CD4-positive, alpha-beta T cell (primary cell): ENCODE data around the gene TMPRSS6. TPM values are rescaled to one million over a fixed set of nuclear protein-coding genes. Genes with fewer than 3 reads are reported as not detected.

Experiments
- ATAC-seq: fragments of 200-7000 bp; cut with Tn5 transposase; one replicate; pipeline ENCODE4 v1.10.0; 2022; ENCODE audit warnings: mild to moderate bottlenecking; ENCODE audit not compliant: poor library complexity
- CTCF ChIA-PET: fragments of 350-600 bp; sonication (Branson Sonifier 250); formaldehyde crosslinking; loops from one replicate; lab custom pipeline; 2021; ENCODE audit warnings: antibody characterized with exemption, inconsistent platforms; lab: Charles Lee
- POLR2A ChIA-PET: fragments of 350-600 bp; sonication (Branson Sonifier 250); formaldehyde crosslinking; loops from one replicate; lab custom pipeline; 2021; ENCODE audit warnings: antibody characterized with exemption, inconsistent platforms; lab: Charles Lee
- DNase-seq, 14 experiments: peaks; one replicate each; pipeline ENCODE4 v3.0.0-alpha.2; 2013 to 2020; ENCODE audit warnings: mixed read lengths in 2 of 14
- H3K27ac ChIP-seq, 2 donors: one replicate each; pipeline versions ENCODE4 v1.5.1 to v1.7.0; 2013; ENCODE audit warnings: low read length in 2 of 2, low read depth in 1 of 2, mild to moderate bottlenecking in 1 of 2
- H3K27me3 ChIP-seq, 2 experiments: 1 replicate in 1 of 2; 2 replicates in 1 of 2; pipeline versions ENCODE4 v1.6.1 to v1.7.0; 2013; ENCODE audit warnings: low read length in 2 of 2, control low read depth in 1 of 2, mild to moderate bottlenecking in 1 of 2, moderate library complexity in 1 of 2; ENCODE audit not compliant: insufficient read depth in 2 of 2, control insufficient read depth in 1 of 2
- H3K36me3 ChIP-seq: one replicate; pipeline ENCODE4 v1.6.1; 2013; ENCODE audit warnings: low read length, control low read depth; ENCODE audit not compliant: insufficient read depth
- H3K4me1 ChIP-seq: one replicate; pipeline ENCODE4 v1.6.1; 2013; ENCODE audit warnings: low read length, control low read depth; ENCODE audit not compliant: insufficient read depth
- H3K4me3 ChIP-seq: one replicate; pipeline ENCODE4 v1.5.1; 2013; ENCODE audit warnings: mild to moderate bottlenecking, low read length, moderate library complexity
- H3K9me3 ChIP-seq, 2 experiments: 1 replicate in 1 of 2; 2 replicates in 1 of 2; pipeline versions ENCODE4 v1.6.1 to v1.7.0; 2013; ENCODE audit warnings: low read length in 2 of 2, mild to moderate bottlenecking in 2 of 2, control low read depth in 1 of 2, moderate library complexity in 1 of 2; ENCODE audit not compliant: control insufficient read depth in 1 of 2, insufficient read depth in 1 of 2
- H3K27ac Mint-ChIP-seq: one replicate; pipeline ENCODE4 v1.8.0; 2020; ENCODE audit warnings: mixed read lengths
- H3K27me3 Mint-ChIP-seq: one replicate; pipeline ENCODE4 v1.8.0; 2021; ENCODE audit warnings: mixed read lengths
- H3K36me3 Mint-ChIP-seq: one replicate; pipeline ENCODE4 v1.8.0; 2021; ENCODE audit warnings: low read depth, mixed read lengths
- H3K4me1 Mint-ChIP-seq: one replicate; pipeline ENCODE4 v1.8.0; 2021; ENCODE audit warnings: low read depth, mixed read lengths
- H3K4me3 Mint-ChIP-seq: one replicate; pipeline ENCODE4 v1.8.0; 2020; ENCODE audit warnings: mild to moderate bottlenecking, mixed read lengths
- H3K9me3 Mint-ChIP-seq: one replicate; pipeline ENCODE4 v1.8.0; 2020; ENCODE audit warnings: mixed read lengths
- CTCF ChIP-seq: fragments of 200-600 bp; IDR thresholded peaks from one replicate; pipeline ENCODE4 v1.8.0; 2022; ENCODE audit warnings: antibody characterized with exemption, mild to moderate bottlenecking
- intact Hi-C, 2 experiments: fragments of 100-400 bp; cut with DNase I in 1 of 2; cut with micrococcal nuclease in 1 of 2; formaldehyde crosslinking; loops; one replicate each; pipeline versions ENCODE4 v1.15.1 to v1.9.0; 2023 to 2025; cut with DNase I, micrococcal nuclease
- total RNA-seq, 174 experiments: library from RNA in 2 of 174; stranded (reverse) in 2 of 174; gene quantifications; one replicate each; pipeline ENCODE4 v1.2.3 and lab custom pipeline; 2021 to 2026

Gene TMPRSS6
- total RNA-seq, 2 experiments from 2014 or later = 0.19 to 0.39 TPM

GRCh38 chr22:37129866-37130441 lies 20.4 kb upstream of the TMPRSS6 start:
- H3K27me3 Mint-ChIP-seq = no peaks in the 10 kb centered on the region
- TF ChIP-seq CTCF = no peak
- no peak for ATAC-seq
- no peak overlapping the region for H3K4me3 Mint-ChIP-seq
- Histone ChIP-seq H3K27ac (no peak overlapping the region), H3K9me3 (no peaks in the 10 kb centered on the region), H3K36me3 (peaks cover 78% of the 10 kb centered on the region), H3K4me1 (peaks cover 3% of the 10 kb centered on the region), H3K27me3 (no peaks in the 10 kb centered on the region), H3K4me3 (no peak overlapping the region)
- intact Hi-C loops = no loop called here
- CTCF ChIA-PET = interaction anchor here (1.1 kb wide), 1 partner anchor 108 kb away, joined by 3 read pairs; no protein-coding TSS in a partner anchor
- no peak overlapping the region for H3K27ac Mint-ChIP-seq
- POLR2A ChIA-PET = interaction anchor here (0.6 kb wide), 1 partner anchor 508 kb away, joined by 3 read pairs; no protein-coding TSS in a partner anchor
- no peaks in the 10 kb centered on the region for H3K4me1 Mint-ChIP-seq
- peaks cover 58% of the 10 kb centered on the region for H3K36me3 Mint-ChIP-seq
- H3K9me3 Mint-ChIP-seq = no peaks in the 10 kb centered on the region
- DNase-seq = no peak

- ChIA-PET CTCF (no interaction called here), POLR2A (no interaction called here)
- DNase-seq (no peak), ATAC-seq (no peak)
- no peaks in the 10 kb centered on the region for H3K27me3 ChIP-seq
- no peaks in the 10 kb centered on the region for H3K9me3 Mint-ChIP-seq
- no peaks in the 10 kb centered on the region for H3K9me3 ChIP-seq
- peaks cover 11% of the 10 kb centered on the region for H3K4me1 ChIP-seq
- peaks cover 5% of the 10 kb centered on the region for H3K4me1 Mint-ChIP-seq
- H3K4me3 ChIP-seq = no peak overlapping the region
- H3K36me3 Mint-ChIP-seq = peaks cover 46% of the 10 kb centered on the region
- no peak overlapping the region for H3K4me3 Mint-ChIP-seq
- TF ChIP-seq CTCF = no peak
- no peak overlapping the region for H3K27ac ChIP-seq
- no peaks in the 10 kb centered on the region for H3K27me3 Mint-ChIP-seq
- no peak overlapping the region for H3K27ac Mint-ChIP-seq
- intact Hi-C loops = no loop called here
- peaks cover 66% of the 10 kb centered on the region for H3K36me3 ChIP-seq
Measured at GRCh38 chr22:37128555-37129281, 19.2 kb upstream of the TMPRSS6 start.

DNA sequence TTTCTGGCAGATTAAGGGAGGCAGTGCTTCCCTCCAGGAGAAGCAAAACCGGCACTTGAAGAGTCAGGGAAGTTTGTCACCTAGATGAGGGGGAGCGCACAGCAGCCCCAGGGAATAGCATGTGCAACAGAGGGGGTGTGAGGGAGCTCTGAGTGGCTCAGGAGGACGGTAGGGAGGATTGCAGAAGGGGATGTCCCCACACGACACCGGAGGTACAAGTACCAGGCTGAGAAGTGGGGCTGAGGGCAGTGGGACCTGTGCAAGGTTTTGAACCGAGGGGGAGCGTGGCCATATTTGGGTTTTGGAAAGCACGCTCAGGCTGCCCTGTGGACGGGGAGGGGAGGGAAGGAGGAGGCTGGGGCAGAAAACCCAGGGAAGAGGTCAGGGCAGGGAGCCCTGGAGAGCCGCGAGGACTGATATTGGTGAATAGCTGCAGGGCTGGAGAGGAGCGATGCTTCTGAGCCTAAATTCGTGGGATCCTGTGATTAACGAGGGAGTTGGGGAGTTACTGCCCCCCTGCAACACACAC lies 17.9 kb upstream of the TMPRSS6 start:
- no peak for ATAC-seq
- Mint-ChIP-seq H3K9me3 (no peaks in the 10 kb centered on the region), H3K27ac (peak overlapping the region; percentile 95), H3K4me1 (peaks cover 14% of the 10 kb centered on the region), H3K36me3 (peaks cover 33% of the 10 kb centered on the region), H3K27me3 (no peaks in the 10 kb centered on the region), H3K4me3 (no peak overlapping the region)
- POLR2A ChIA-PET = interaction anchor here (1.4 kb wide), 1 partner anchor 22 kb away, joined by 4 read pairs; the partner anchor contains the start of gene IL2RB
- no peaks in the 10 kb centered on the region for H3K27me3 ChIP-seq
- H3K27ac ChIP-seq = no peak overlapping the region
- peaks cover 53% of the 10 kb centered on the region for H3K36me3 ChIP-seq
- CTCF ChIA-PET = interaction anchor here (0.8 to 1.5 kb wide), 4 partner anchors 18 to 72 kb away, joined by 3 to 5 read pairs (median 3); partner anchors contain the start of gene IL2RB
- intact Hi-C loops = no loop called here
- H3K9me3 ChIP-seq = no peaks in the 10 kb centered on the region
- no peak overlapping the region for H3K4me3 ChIP-seq
- no peak for DNase-seq
- peaks cover 24% of the 10 kb centered on the region for H3K4me1 ChIP-seq
- TF ChIP-seq CTCF = no peak
